Central memory CD8-positive, alpha-beta T cell (primary cell): ENCODE data around the gene SMURF2.

Source experiments
- ATAC-seq: fragments of 150-1000 bp; cut with Tn5 transposase; replicated peaks from 2 replicates; pipeline ENCODE4 v1.10.0; 2022; ENCODE audit warnings: mild to moderate bottlenecking, moderate FRiP score, moderate number of reproducible peaks; ENCODE audit not compliant: poor library complexity, severe bottlenecking; ENCODE audit errors: extremely low read depth
- DNase-seq, 2 donors: peaks; one replicate each; pipeline ENCODE4 v3.0.0; 2021; ENCODE audit warnings: low spot score in 2 of 2
- H3K27ac Mint-ChIP-seq: one replicate; pipeline ENCODE4 v1.8.0; 2022; ENCODE audit warnings: low read depth, mild to moderate bottlenecking, moderate library complexity, mixed read lengths
- H3K27me3 Mint-ChIP-seq: one replicate; pipeline ENCODE4 v1.8.0; 2022; ENCODE audit warnings: mixed read lengths
- H3K36me3 Mint-ChIP-seq: one replicate; pipeline ENCODE4 v1.8.0; 2022; ENCODE audit warnings: mild to moderate bottlenecking, moderate library complexity, mixed read lengths; ENCODE audit not compliant: insufficient read depth
- H3K4me1 Mint-ChIP-seq: one replicate; pipeline ENCODE4 v1.8.0; 2022; ENCODE audit warnings: mixed read lengths
- H3K4me3 Mint-ChIP-seq: one replicate; pipeline ENCODE4 v1.8.0; 2022; ENCODE audit warnings: mild to moderate bottlenecking, moderate library complexity, mixed read lengths
- H3K9me3 Mint-ChIP-seq: one replicate; pipeline ENCODE4 v1.8.0; 2022; ENCODE audit warnings: mixed read lengths

Gene SMURF2

GRCh38 chr17:64499805-64500486 lies 162.2 kb downstream of the SMURF2 start:
- Mint-ChIP-seq H3K4me1 (peaks cover 90% of the 10 kb centered on the region), H3K9me3 (no peaks in the 10 kb centered on the region), H3K27ac (peak overlapping the region; percentile 100), H3K4me3 (peak overlapping the region; percentile 100), H3K27me3 (no peaks in the 10 kb centered on the region), H3K36me3 (peaks cover 89% of the 10 kb centered on the region)
- DNase-seq (no peak), ATAC-seq (no peak)

GRCh38 chr17:64498308-64499203 lies 163.6 kb downstream of the SMURF2 start:
- H3K27ac Mint-ChIP-seq: peak overlapping the region; percentile 100
- no peak for DNase-seq
- H3K4me1 Mint-ChIP-seq: peaks cover 90% of the 10 kb centered on the region
- H3K9me3 Mint-ChIP-seq: no peaks in the 10 kb centered on the region
- H3K27me3 Mint-ChIP-seq: no peaks in the 10 kb centered on the region
- no peak for ATAC-seq
- H3K36me3 Mint-ChIP-seq: peaks cover 78% of the 10 kb centered on the region
- H3K4me3 Mint-ChIP-seq: peak overlapping the region; percentile 99

GRCh38 chr17:64497565-64498035 lies 164.5 kb downstream of the SMURF2 start:
- Mint-ChIP-seq H3K27me3 (no peaks in the 10 kb centered on the region), H3K27ac (peak overlapping the region; percentile 100), H3K4me3 (peak overlapping the region; percentile 99), H3K4me1 (peaks cover 80% of the 10 kb centered on the region), H3K9me3 (no peaks in the 10 kb centered on the region), H3K36me3 (peaks cover 68% of the 10 kb centered on the region)
- peak in 1 of 2 donors; percentile 51 for DNase-seq
- ATAC-seq: peak; percentile 4

- Mint-ChIP-seq H3K4me3 (peak within 1 kb of the TSS; percentile 99), H3K9me3 (no peaks in the 10 kb centered on the region), H3K27ac (peak within 1 kb of the TSS; percentile 100), H3K4me1 (peaks cover 74% of the 10 kb centered on the region), H3K36me3 (peaks cover 63% of the 10 kb centered on the region), H3K27me3 (no peaks in the 10 kb centered on the region)
- ATAC-seq: peak; percentile 77
- DNase-seq: peak; percentile 89 to 94
Measured at GRCh38 chr17:64496786-64497564, 165.1 kb downstream of the SMURF2 start, which contains the start of gene POLG2. TSS of gene POLG2 (minus strand) at chr17:64497054. CDS start at chr17:64496968, 86 bp downstream.

- peaks cover 68% of the 10 kb centered on the region for H3K4me1 Mint-ChIP-seq
- H3K36me3 Mint-ChIP-seq: peaks cover 61% of the 10 kb centered on the region
- no peak for DNase-seq
- H3K27me3 Mint-ChIP-seq: no peaks in the 10 kb centered on the region
- peak overlapping the region; percentile 100 for H3K27ac Mint-ChIP-seq
- no peak for ATAC-seq
- no peaks in the 10 kb centered on the region for H3K9me3 Mint-ChIP-seq
- H3K4me3 Mint-ChIP-seq: peak overlapping the region; percentile 99
Measured at GRCh38 chr17:64496348-64496785, 165.7 kb downstream of the SMURF2 start.
